GM12865 (cell line): Measurements from ENCODE around the gene REV3L.
"Not testable (repeated sequence)": the region's sequence is repeated elsewhere in the genome, so short reads cannot be mapped to it uniquely, and the experiment has no call there.

Experiments used
- DNase-seq: peaks from one replicate; pipeline ENCODE4 v3.0.0; 2010; ENCODE audit warnings: low read depth
- H3K4me3 ChIP-seq: 2 replicates; pipeline ENCODE4 v1.5.1; 2011; ENCODE audit warnings: mild to moderate bottlenecking, low read depth, low read length, control low read depth
- TF ChIP-seq, protein P1 (sequence below): IDR thresholded peaks from 2 replicates; pipeline ENCODE4 v1.5.1; 2011; ENCODE audit warnings: low read length, control low read depth, low read depth, inconsistent platforms; ENCODE audit not compliant: insufficient read depth; ENCODE audit errors: missing control alignments

The REV3L gene

GRCh38 chr6:111481836-111482187 is 1.2 kb downstream of the REV3L start:
- peak overlapping the region; percentile 72 for H3K4me3 ChIP-seq
- no peak for DNase-seq
- TF ChIP-seq, protein P1, sequence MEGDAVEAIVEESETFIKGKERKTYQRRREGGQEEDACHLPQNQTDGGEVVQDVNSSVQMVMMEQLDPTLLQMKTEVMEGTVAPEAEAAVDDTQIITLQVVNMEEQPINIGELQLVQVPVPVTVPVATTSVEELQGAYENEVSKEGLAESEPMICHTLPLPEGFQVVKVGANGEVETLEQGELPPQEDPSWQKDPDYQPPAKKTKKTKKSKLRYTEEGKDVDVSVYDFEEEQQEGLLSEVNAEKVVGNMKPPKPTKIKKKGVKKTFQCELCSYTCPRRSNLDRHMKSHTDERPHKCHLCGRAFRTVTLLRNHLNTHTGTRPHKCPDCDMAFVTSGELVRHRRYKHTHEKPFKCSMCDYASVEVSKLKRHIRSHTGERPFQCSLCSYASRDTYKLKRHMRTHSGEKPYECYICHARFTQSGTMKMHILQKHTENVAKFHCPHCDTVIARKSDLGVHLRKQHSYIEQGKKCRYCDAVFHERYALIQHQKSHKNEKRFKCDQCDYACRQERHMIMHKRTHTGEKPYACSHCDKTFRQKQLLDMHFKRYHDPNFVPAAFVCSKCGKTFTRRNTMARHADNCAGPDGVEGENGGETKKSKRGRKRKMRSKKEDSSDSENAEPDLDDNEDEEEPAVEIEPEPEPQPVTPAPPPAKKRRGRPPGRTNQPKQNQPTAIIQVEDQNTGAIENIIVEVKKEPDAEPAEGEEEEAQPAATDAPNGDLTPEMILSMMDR, result no peak

GRCh38 chr6:111480988-111481822 is 1.8 kb downstream of the REV3L start:
- TF ChIP-seq, protein P1, result no peak
- H3K4me3 ChIP-seq, result peak overlapping the region; percentile 72
- DNase-seq, result no peak

DNA sequence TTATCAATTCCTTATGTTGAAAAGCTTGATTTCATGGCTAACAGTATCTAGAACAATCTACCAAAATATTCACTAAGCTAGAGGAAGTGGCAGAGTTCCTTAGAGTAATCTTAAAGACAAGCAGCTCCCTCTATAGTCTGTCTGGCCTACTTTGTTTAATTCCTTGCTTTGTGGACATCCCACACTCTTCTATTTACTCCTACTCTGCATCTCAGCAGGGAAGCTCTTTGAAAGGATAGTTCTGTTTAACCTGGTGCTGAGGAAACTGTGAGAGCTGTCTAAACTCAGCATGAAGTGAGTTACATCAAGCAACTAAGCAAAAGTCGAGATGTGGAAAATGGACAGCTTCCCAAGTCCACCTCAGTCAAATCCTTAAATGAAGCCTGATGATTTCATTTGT is 4.3 kb downstream of the REV3L start:
- peak; percentile 60 for DNase-seq
- no peak overlapping the region for H3K4me3 ChIP-seq
- TF ChIP-seq, protein P1, result peak; percentile 39

GRCh38 chr6:111478064-111478476 is 4.9 kb downstream of the REV3L start:
- H3K4me3 ChIP-seq, result no peak overlapping the region
- no peak for DNase-seq
- TF ChIP-seq, protein P1, result no peak

GRCh38 chr6:111477481-111477938 is 5.5 kb downstream of the REV3L start:
- H3K4me3 ChIP-seq, result no peak overlapping the region
- TF ChIP-seq, protein P1, result no peak
- peak; percentile 48 for DNase-seq

DNA sequence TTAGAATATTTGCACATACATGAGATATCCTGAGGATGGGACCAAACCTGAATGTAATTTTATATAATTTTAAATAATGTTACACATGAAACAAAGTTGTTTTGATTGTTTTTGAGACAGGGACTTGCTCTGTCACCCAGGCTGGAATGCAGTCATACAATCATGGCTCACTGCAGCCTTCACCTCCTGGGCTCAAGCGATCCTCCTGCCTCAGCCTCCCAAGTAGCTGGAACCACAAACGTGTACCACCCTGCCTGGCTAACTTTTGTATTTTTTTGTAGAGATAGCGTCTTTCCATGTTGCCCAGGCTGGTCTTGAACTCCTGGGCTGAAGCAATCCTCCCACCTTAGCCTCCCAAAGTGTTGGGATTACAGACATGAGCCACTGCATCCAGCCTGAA is 7.0 kb downstream of the REV3L start:
- H3K4me3 ChIP-seq, DNase-seq: not testable (repeated sequence)

GRCh38 chr6:111474771-111475170 is 8.2 kb downstream of the REV3L start:
- no peak for DNase-seq
- TF ChIP-seq, protein P1, result no peak
- no peak overlapping the region for H3K4me3 ChIP-seq
